H9 (cell line): Measurements from ENCODE around the gene LRP2. TPM values are rescaled to one million over a fixed set of nuclear protein-coding genes. Genes with fewer than 3 reads are reported as not detected.

Experiments
- DNase-seq: peaks from one replicate; pipeline ENCODE4 v3.0.0-alpha.2; 2017
- H2AFZ ChIP-seq: one replicate; pipeline ENCODE4 v1.6.1; 2013; ENCODE audit warnings: mild to moderate bottlenecking, low read length, control low read depth, moderate library complexity
- H2AK5ac ChIP-seq: 2 replicates; pipeline ENCODE4 v1.6.1; 2013; ENCODE audit warnings: low read length, control low read depth, mixed read lengths; ENCODE audit not compliant: insufficient read length
- H2BK120ac ChIP-seq: one replicate; pipeline ENCODE4 v1.6.1; 2013; ENCODE audit warnings: low read depth, mild to moderate bottlenecking, low read length, control low read depth, inconsistent platforms; ENCODE audit not compliant: poor library complexity, severe bottlenecking
- H2BK12ac ChIP-seq: 2 replicates; pipeline ENCODE4 v1.6.1; 2013; ENCODE audit warnings: low read length, control low read depth, mixed read lengths, low read depth; ENCODE audit not compliant: insufficient read length
- H2BK15ac ChIP-seq: 2 replicates; pipeline ENCODE4 v1.6.1; 2013; ENCODE audit warnings: low read depth, low read length, control low read depth
- H2BK20ac ChIP-seq: one replicate; pipeline ENCODE4 v1.6.1; 2013; ENCODE audit warnings: low read depth, mild to moderate bottlenecking, low read length, control low read depth, inconsistent platforms; ENCODE audit not compliant: poor library complexity, severe bottlenecking
- H2BK5ac ChIP-seq: 2 replicates; pipeline ENCODE4 v1.6.1; 2013; ENCODE audit warnings: low read length, control low read depth, mixed read lengths; ENCODE audit not compliant: insufficient read length
- H3K14ac ChIP-seq: 2 replicates; pipeline ENCODE4 v1.6.1; 2013; ENCODE audit warnings: low read length, control low read depth; ENCODE audit not compliant: insufficient read depth
- H3K18ac ChIP-seq: 2 replicates; pipeline ENCODE4 v1.6.1; 2013; ENCODE audit warnings: low read depth, mild to moderate bottlenecking, mixed read lengths, low read length, control low read depth; ENCODE audit not compliant: insufficient read length
- H3K23ac ChIP-seq: 2 replicates; pipeline ENCODE4 v1.6.1; 2013; ENCODE audit warnings: low read length, control low read depth, mixed read lengths, low read depth; ENCODE audit not compliant: insufficient read length
- H3K23me2 ChIP-seq: 2 replicates; pipeline ENCODE4 v1.6.1; 2013; ENCODE audit warnings: low read depth, mild to moderate bottlenecking, mixed read lengths, low read length, control low read depth; ENCODE audit not compliant: insufficient read length, poor library complexity, severe bottlenecking
- H3K27ac ChIP-seq: 2 replicates; pipeline ENCODE4 v1.5.1; 2013; ENCODE audit warnings: low read length, control low read depth, mixed read lengths, low read depth; ENCODE audit not compliant: insufficient read length
- H3K27me3 ChIP-seq: 2 replicates; pipeline ENCODE4 v1.6.1; 2013; ENCODE audit warnings: low read length, control low read depth, inconsistent platforms; ENCODE audit not compliant: insufficient read depth
- H3K4ac ChIP-seq: 2 replicates; pipeline ENCODE4 v1.6.1; 2013; ENCODE audit warnings: low read depth, mild to moderate bottlenecking, control low read depth, inconsistent platforms, low read length, moderate library complexity
- H3K4me1 ChIP-seq: 2 replicates; pipeline ENCODE4 v1.6.1; 2013; ENCODE audit warnings: low read length, control low read depth, inconsistent platforms; ENCODE audit not compliant: insufficient read depth
- H3K4me2 ChIP-seq: 2 replicates; pipeline ENCODE4 v1.6.1; 2013; ENCODE audit warnings: low read length, control low read depth, mixed read lengths; ENCODE audit not compliant: insufficient read length, insufficient read depth
- H3K56ac ChIP-seq: 2 replicates; pipeline ENCODE4 v1.6.1; 2013; ENCODE audit warnings: low read depth, mild to moderate bottlenecking, mixed read lengths, low read length, control low read depth; ENCODE audit not compliant: insufficient read length
- H3K79me1 ChIP-seq: 2 replicates; pipeline ENCODE4 v1.6.1; 2013; ENCODE audit warnings: low read depth, mild to moderate bottlenecking, moderate library complexity, low read length, control low read depth, inconsistent platforms; ENCODE audit not compliant: insufficient read depth, poor library complexity, severe bottlenecking
- H3K79me2 ChIP-seq: 2 replicates; pipeline ENCODE4 v1.6.1; 2013; ENCODE audit warnings: low read length, control low read depth, inconsistent platforms; ENCODE audit not compliant: insufficient read depth
- H3K9ac ChIP-seq: 2 replicates; pipeline ENCODE4 v1.6.1; 2013; ENCODE audit warnings: low read length, control low read depth, mixed read lengths; ENCODE audit not compliant: insufficient read length; ENCODE audit errors: extremely low read depth
- H3K9me3 ChIP-seq: one replicate; pipeline ENCODE4 v1.6.1; 2013; ENCODE audit warnings: low read depth, low read length, inconsistent platforms; ENCODE audit not compliant: control insufficient read depth
- H3T11ph ChIP-seq: one replicate; pipeline ENCODE4 v1.6.1; 2013; ENCODE audit warnings: mild to moderate bottlenecking, low read length, control low read depth, inconsistent platforms
- H4K20me1 ChIP-seq: one replicate; pipeline ENCODE4 v1.6.1; 2013; ENCODE audit not compliant: control insufficient read depth, insufficient read length, insufficient read depth
- H4K5ac ChIP-seq: 2 replicates; pipeline ENCODE4 v1.6.1; 2013; ENCODE audit warnings: low read depth, mild to moderate bottlenecking, mixed read lengths, low read length, control low read depth; ENCODE audit not compliant: insufficient read length
- H4K8ac ChIP-seq: replicated peaks from 2 replicates; pipeline ENCODE4 v1.6.1; 2013; ENCODE audit warnings: low read length, control low read depth, mixed read lengths, low read depth; ENCODE audit not compliant: insufficient read length
- H4K91ac ChIP-seq: 2 replicates; pipeline ENCODE4 v1.6.1; 2013; ENCODE audit warnings: low read depth, mild to moderate bottlenecking, moderate library complexity, mixed read lengths, low read length, control low read depth; ENCODE audit not compliant: insufficient read length
- H3K27ac Mint-ChIP-seq, 3 experiments: 2 replicates in 2 of 3; 3 replicates in 1 of 3; pipeline ENCODE4 v1.8.0; 2020 to 2021; ENCODE audit warnings: mixed read lengths in 3 of 3, mild to moderate bottlenecking in 1 of 3, moderate library complexity in 1 of 3
- H3K27me3 Mint-ChIP-seq: 2 replicates; pipeline ENCODE4 v1.8.0; 2021; ENCODE audit warnings: low read depth, mild to moderate bottlenecking, moderate library complexity, mixed read lengths
- H3K36me3 Mint-ChIP-seq, 3 experiments: 2 replicates in 2 of 3; 3 replicates in 1 of 3; pipeline ENCODE4 v1.8.0; 2020 to 2021; ENCODE audit warnings: low read depth in 3 of 3, mixed read lengths in 3 of 3; ENCODE audit not compliant: insufficient read depth in 1 of 3
- H3K4me1 Mint-ChIP-seq, 2 experiments: 2 replicates each; pipeline ENCODE4 v1.8.0; 2020; ENCODE audit warnings: mixed read lengths in 2 of 2
- H3K4me3 Mint-ChIP-seq, 2 experiments: 2 replicates in 1 of 2; 3 replicates in 1 of 2; pipeline ENCODE4 v1.8.0; 2020 to 2021; ENCODE audit warnings: mild to moderate bottlenecking in 2 of 2, mixed read lengths in 2 of 2, moderate library complexity in 1 of 2
- H3K9me3 Mint-ChIP-seq, 2 experiments: 2 replicates in 1 of 2; 3 replicates in 1 of 2; pipeline ENCODE4 v1.8.0; 2020; ENCODE audit warnings: mild to moderate bottlenecking in 2 of 2, mixed read lengths in 2 of 2, moderate library complexity in 1 of 2
- WGBS: extraction: QIAGEN DNeasy Blood & Tissue Kit; methylation state at CpG from one replicate; pipeline ENCODE4 v1.1.7; 2013; ENCODE audit warnings: missing lambda C conversion rate, low lambda C conversion rate, mixed read lengths; ENCODE audit not compliant: insufficient read length; ENCODE audit errors: extremely low coverage; 5-methylcytosine and 5-hydroxymethylcytosine counted together
- total RNA-seq: library from RNA; stranded (reverse); gene quantifications from 2 replicates; pipeline ENCODE4 v1.2.1, GENCODE V29; 2021
- TF ChIP-seq, protein P1 (sequence below): fragments of 200-600 bp; sonication (generic); conservative IDR thresholded peaks from 3 replicates; pipeline ENCODE4 v1.8.0; 2021; ENCODE audit warnings: antibody characterized with exemption, mild to moderate bottlenecking

The LRP2 gene
- total RNA-seq, 1 experiment from 2014 or later, result 1.4 TPM

DNA sequence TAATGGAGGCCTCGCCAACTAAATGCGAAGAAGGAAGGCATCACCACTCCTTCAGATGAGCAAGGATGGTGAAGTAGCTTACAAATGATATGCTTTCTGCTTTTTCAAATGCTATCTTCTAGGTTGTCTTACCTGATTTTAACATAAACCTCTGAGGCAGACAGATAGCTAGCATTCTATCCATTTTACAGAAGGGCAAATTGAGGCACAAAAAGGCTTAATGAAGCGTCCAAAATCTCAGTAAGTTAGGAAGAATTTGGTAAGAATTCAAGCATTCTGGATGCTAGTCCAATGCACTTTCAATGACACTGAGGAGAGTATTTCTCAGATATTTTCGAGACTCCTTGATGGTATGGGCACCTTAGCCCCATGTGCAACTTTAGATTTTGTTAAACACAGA, 81.8 kb downstream of the LRP2 start:
- DNase-seq, result no peak
- H2BK120ac ChIP-seq, result no peak overlapping the region
- no peak overlapping the region for H4K8ac ChIP-seq
- H2BK12ac ChIP-seq, result no peak overlapping the region
- H3K27me3 Mint-ChIP-seq, result no peaks in the 10 kb centered on the region
- TF ChIP-seq, protein P1, sequence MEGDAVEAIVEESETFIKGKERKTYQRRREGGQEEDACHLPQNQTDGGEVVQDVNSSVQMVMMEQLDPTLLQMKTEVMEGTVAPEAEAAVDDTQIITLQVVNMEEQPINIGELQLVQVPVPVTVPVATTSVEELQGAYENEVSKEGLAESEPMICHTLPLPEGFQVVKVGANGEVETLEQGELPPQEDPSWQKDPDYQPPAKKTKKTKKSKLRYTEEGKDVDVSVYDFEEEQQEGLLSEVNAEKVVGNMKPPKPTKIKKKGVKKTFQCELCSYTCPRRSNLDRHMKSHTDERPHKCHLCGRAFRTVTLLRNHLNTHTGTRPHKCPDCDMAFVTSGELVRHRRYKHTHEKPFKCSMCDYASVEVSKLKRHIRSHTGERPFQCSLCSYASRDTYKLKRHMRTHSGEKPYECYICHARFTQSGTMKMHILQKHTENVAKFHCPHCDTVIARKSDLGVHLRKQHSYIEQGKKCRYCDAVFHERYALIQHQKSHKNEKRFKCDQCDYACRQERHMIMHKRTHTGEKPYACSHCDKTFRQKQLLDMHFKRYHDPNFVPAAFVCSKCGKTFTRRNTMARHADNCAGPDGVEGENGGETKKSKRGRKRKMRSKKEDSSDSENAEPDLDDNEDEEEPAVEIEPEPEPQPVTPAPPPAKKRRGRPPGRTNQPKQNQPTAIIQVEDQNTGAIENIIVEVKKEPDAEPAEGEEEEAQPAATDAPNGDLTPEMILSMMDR, result no peak
- no peak overlapping the region for H3K23ac ChIP-seq
- H4K20me1 ChIP-seq, result no peaks in the 10 kb centered on the region
- H3K4me1 ChIP-seq, result no peaks in the 10 kb centered on the region; the same call in 1 of the 2 replicates
- no peak overlapping the region for H2AFZ ChIP-seq
- no peak overlapping the region for H3T11ph ChIP-seq
- no peak overlapping the region for H3K27ac ChIP-seq
- H3K27me3 ChIP-seq, result no peaks in the 10 kb centered on the region
- no peak overlapping the region for H2AK5ac ChIP-seq
- whole genome bisulfite sequencing, result no CpG with 5 or more reads among the region's 4 CpGs
- H3K4ac ChIP-seq, result no peak overlapping the region
- no peaks in the 10 kb centered on the region for H3K9me3 ChIP-seq
- no peak overlapping the region for H3K27ac Mint-ChIP-seq
- H3K79me1 ChIP-seq, result no peaks in the 10 kb centered on the region
- no peak overlapping the region for H3K4me2 ChIP-seq
- no peaks in the 10 kb centered on the region for H3K9me3 Mint-ChIP-seq
- no peaks in the 10 kb centered on the region for H3K36me3 Mint-ChIP-seq
- H3K14ac ChIP-seq, result no peak overlapping the region
- H3K4me3 Mint-ChIP-seq, result no peak overlapping the region
- H2BK15ac ChIP-seq, result no peak overlapping the region
- no peak overlapping the region for H2BK5ac ChIP-seq
- H4K91ac ChIP-seq, result no peak overlapping the region
- no peak overlapping the region for H2BK20ac ChIP-seq
- H3K23me2 ChIP-seq, result no peaks in the 10 kb centered on the region
- H3K56ac ChIP-seq, result no peak overlapping the region
- H4K5ac ChIP-seq, result no peak overlapping the region
- no peak overlapping the region for H3K18ac ChIP-seq
- H3K79me2 ChIP-seq, result no peaks in the 10 kb centered on the region
- H3K4me1 Mint-ChIP-seq, result peaks cover 2 to 4% of the 10 kb centered on the region in 2 experiments
- H3K9ac ChIP-seq, result no peak overlapping the region
